Mesodermal cell (in vitro differentiated cells): ENCODE results near the gene SFTPA1. TPM values are rescaled to one million over a fixed set of nuclear protein-coding genes. Genes with fewer than 3 reads are reported as not detected.
"Not testable (repeated sequence)": the region's sequence is repeated elsewhere in the genome, so short reads cannot be mapped to it uniquely, and the experiment has no call there.

Experiments used
- H3K27ac ChIP-seq: 2 replicates; pipeline ENCODE4 v1.7.0; 2013; ENCODE audit warnings: mild to moderate bottlenecking, low read depth, low read length, moderate library complexity; ENCODE audit not compliant: severe bottlenecking
- H3K36me3 ChIP-seq: 2 replicates; pipeline ENCODE4 v1.7.1; 2013; ENCODE audit warnings: mild to moderate bottlenecking, low read length, moderate library complexity; ENCODE audit not compliant: control insufficient read depth, insufficient read depth
- H3K4me1 ChIP-seq: one replicate; pipeline ENCODE4 v1.7.1; 2013; ENCODE audit warnings: mild to moderate bottlenecking, low read length; ENCODE audit not compliant: insufficient read depth, control insufficient read depth, poor library complexity, severe bottlenecking
- H3K4me3 ChIP-seq: 2 replicates; pipeline ENCODE4 v1.7.0; 2013; ENCODE audit warnings: low read length, control low read depth, mild to moderate bottlenecking; ENCODE audit not compliant: insufficient read depth, poor library complexity, severe bottlenecking; ENCODE audit errors: extremely low read depth
- H3K9me3 ChIP-seq: 2 replicates; pipeline ENCODE4 v1.7.1; 2013; ENCODE audit warnings: mild to moderate bottlenecking, low read length, moderate library complexity; ENCODE audit not compliant: control insufficient read depth
- WGBS, 2 experiments: methylation state at CpG; one replicate each; pipeline ENCODE4 v1.1.5; 2013; ENCODE audit warnings: missing lambda C conversion rate in 2 of 2; ENCODE audit not compliant: insufficient coverage in 2 of 2; 5-methylcytosine and 5-hydroxymethylcytosine counted together
- polyA plus RNA-seq, 2 experiments: library from polyadenylated mRNA; stranded (reverse); fragments of 50-300 nt; gene quantifications; one replicate each; pipeline ENCODE4 v1.2.3, GENCODE V29; 2013

The SFTPA1 gene
- not detected for polyA plus RNA-seq (2013, experiment 1 of 2)
- polyA plus RNA-seq (2013, experiment 2 of 2) = not detected

DNA sequence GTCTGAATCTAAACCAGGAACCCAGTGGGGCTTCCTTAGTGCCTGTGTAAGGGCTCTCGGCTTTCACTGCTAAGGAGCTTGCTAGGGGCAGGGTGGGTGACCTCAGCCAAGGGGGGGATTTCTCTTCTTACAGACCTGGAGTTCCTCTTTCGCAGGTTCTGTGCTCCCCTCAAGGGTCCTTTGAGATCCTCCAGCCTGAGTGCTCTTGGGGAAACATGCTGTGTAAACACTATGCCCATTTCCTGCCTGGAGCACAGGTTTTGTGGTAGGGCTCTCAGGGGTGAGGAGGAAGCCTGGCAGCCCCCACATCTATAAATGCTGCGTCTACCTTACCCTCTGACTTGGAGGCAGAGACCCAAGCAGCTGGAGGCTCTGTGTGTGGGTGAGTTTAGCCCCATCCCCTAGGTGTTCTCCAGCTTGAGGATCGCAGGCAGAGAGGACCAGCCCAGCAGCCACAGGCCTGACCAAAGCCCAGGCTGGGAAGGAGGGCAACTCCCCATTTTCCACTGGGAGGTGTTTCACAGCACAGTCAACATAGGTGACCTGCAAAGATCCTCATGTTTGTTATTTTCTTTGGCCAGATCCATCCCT is at the start of gene SFTPA1:
Gene SFTPA1 (plus strand): TSS at position 339 of the 591 bp plus-strand sequence. CDS start 887 bp downstream, outside the sequence.
- no peaks in the 10 kb centered on the region for H3K4me1 ChIP-seq
- H3K36me3 ChIP-seq = no peaks in the 10 kb centered on the region
- 90 to 92% methylated on average over 2 to 3 of the region's 4 CpGs for WGBS, 2 experiments
- H3K27ac ChIP-seq = no peak within 1 kb of the TSS
- H3K4me3 ChIP-seq = no peak within 1 kb of the TSS
- no peaks in the 10 kb centered on the region for H3K9me3 ChIP-seq

DNA sequence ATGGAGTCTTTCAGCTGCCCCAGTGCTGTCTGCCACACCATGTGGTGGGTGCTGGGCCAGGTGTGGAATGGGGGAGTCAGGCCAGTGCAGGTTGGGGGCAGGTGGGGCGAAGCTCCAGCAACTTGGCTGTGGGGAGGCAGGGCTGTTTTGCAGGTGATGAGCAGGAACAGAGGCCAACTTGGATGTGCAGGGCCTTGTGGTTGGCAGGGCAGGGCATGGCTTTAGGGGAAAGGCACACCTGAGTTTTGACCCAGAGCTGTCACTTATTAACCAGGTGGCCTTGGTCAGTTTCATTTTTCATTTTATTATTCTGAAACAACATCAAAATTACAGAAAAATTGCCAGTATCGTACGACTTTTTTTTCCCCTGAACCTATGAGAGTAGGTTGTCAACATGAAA is 49.5 kb upstream of the SFTPA1 start:
- WGBS, 2 experiments = 70 to 88% methylated on average over 2 to 3 of the region's 3 CpGs
- H3K4me1 ChIP-seq = no peaks in the 10 kb centered on the region
- no peaks in the 10 kb centered on the region for H3K36me3 ChIP-seq
- no peak overlapping the region for H3K27ac ChIP-seq
- no peak overlapping the region for H3K4me3 ChIP-seq
- no peaks in the 10 kb centered on the region for H3K9me3 ChIP-seq

DNA sequence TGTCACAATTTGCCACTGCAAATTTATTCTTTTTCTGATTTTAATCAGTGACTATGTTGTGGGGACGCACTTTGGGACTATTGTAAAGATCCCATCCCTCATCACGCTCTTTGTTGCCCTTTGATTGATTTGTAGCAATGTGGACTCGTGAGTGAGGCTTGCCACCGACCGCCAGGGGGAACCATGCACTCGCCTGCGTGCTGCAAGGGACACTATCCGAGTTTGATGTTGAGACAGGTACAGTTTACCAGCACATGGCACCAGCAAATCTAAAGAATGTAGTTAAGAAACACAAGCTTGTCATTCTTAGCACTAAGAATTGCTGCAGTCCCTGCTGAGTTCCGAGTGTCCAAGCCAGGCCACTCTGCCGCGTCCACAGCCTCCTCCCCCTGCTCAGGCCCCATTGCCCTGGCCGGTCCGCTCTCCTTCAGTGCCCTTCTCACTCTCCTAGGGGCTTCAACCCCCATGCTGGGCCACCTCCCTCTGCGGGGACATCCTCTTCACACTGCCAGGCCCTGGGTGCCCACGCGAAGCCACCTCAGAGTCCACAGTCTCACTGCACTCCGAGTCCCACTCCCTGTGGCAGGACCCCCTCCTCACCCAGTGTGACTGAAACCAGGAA is 48.5 kb upstream of the SFTPA1 start:
- no peaks in the 10 kb centered on the region for H3K36me3 ChIP-seq
- no peak overlapping the region for H3K4me3 ChIP-seq
- no peaks in the 10 kb centered on the region for H3K9me3 ChIP-seq
- no peaks in the 10 kb centered on the region for H3K4me1 ChIP-seq
- no peak overlapping the region for H3K27ac ChIP-seq
- WGBS, 2 experiments = 8 to 34% methylated on average over 8 to 17 of the region's 17 CpGs

DNA sequence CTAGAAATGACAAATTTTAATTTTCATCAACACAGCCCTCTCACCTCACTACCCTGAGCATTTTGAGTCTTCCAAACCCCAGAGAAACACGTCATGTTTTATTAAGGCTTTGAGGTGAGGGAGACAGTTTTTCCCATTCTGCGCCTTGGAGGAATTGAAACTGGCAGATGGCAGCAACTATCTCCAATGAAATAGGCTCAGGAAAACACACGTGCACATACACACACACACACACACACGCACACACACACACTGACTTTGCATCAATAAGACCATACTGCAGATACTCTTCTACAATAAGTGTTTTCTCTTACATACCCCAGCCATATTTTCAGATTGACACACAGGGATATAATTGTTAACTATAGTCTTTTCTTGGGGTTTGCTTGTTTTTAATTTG is 47.3 kb upstream of the SFTPA1 start:
- WGBS, 2 experiments = 72% methylated on average over 2 of the region's 4 CpGs; no CpG with 5 or more reads in 1 of the 2 experiments
- H3K4me3 ChIP-seq = no peak overlapping the region
- no peaks in the 10 kb centered on the region for H3K4me1 ChIP-seq
- H3K9me3 ChIP-seq = no peaks in the 10 kb centered on the region
- no peak overlapping the region for H3K27ac ChIP-seq
- H3K36me3 ChIP-seq = no peaks in the 10 kb centered on the region

DNA sequence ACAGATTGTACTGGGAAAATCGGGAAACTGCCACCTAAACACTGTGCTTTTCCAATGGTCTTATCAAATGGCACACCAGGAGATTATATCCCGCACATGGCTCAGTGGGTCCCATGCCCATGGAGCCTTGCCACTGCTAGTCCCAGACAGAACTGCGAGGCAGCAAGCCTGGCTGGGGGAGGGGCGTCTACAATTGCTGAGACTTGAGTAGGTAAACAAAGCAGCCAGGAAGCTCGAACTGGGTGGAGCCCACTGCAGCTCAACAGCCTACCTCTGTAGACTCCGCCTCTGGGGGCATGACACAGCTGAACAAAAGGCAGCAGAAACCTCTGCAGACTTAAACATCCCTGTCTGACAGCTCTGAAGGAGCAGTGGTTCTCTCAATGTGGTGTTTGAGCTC is 40.1 kb upstream of the SFTPA1 start:
- H3K4me3 ChIP-seq, H3K4me1 ChIP-seq, H3K36me3 ChIP-seq, H3K27ac ChIP-seq, H3K9me3 ChIP-seq: not testable (repeated sequence)
- WGBS, 2 experiments = 82 to 88% methylated on average over 5 to 6 of the region's 6 CpGs

DNA sequence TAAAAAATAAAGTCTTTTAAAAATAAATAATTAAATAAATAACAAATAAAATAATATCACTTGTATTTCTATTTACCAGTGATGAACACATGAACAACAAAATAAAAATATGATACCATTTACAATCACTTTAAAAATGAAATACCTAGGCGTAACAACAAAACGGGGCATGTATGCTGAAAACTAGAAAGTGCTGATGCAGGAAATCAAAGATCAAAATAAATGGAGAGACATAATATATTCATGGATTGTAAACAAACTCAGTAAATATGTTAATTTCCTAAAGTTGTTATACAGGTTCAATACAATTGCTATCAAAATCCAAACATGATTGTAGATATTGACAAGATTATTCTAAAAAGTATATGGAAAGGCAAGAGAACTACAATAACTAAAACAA is 31.4 kb upstream of the SFTPA1 start:
- Histone ChIP-seq H3K4me1 (no peaks in the 10 kb centered on the region), H3K4me3 (no peak overlapping the region), H3K9me3 (no peaks in the 10 kb centered on the region), H3K27ac (no peak overlapping the region), H3K36me3 (no peaks in the 10 kb centered on the region)
- no CpG with 5 or more reads among the region's 2 CpGs for WGBS, 2 experiments

DNA sequence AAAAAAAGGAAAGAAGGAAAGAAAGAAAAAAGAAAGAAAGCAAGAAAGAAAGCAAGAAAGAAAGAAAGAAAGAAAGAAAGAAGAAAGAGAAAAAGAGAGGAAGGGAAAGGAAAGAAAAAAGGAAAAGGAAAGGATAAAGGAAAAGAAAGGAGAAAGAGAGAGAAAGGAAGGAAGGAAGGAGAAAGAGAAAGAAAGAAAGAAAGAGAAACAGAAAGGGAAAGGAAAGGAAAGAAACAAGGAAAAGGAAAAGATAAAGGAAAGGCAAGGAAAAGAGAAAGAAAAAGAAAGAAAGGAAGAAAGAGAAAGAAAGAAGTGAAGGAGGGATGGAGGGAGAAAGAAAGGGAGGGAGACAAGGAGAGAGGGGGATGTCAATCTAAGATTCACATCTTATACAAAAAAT is 29.7 kb upstream of the SFTPA1 start:
- Histone ChIP-seq H3K9me3 (no peaks in the 10 kb centered on the region), H3K4me3 (no peak overlapping the region), H3K4me1 (no peaks in the 10 kb centered on the region), H3K27ac (no peak overlapping the region), H3K36me3 (no peaks in the 10 kb centered on the region)

DNA sequence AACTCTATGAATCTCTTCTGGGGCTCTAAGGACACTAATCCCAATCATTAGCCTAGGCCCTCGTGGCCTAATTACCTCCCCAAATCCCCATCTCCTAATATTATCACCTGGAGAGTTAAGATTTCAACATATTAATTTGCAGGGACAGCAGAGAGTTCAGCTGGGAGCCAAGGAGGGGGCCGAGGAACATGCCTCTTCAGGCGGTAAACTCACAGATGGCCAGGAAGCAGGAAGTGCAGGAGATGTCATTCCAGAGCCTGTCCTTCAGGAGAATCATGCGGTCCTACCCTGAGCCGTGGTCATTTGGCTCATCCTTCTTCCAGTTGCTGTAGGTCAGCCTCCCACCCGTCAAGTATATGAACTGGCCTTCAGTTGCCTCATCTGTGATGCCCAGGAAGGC is 28.6 kb upstream of the SFTPA1 start:
- 90 to 98% methylated on average over 5 of the region's 6 CpGs for WGBS, 2 experiments
- H3K36me3 ChIP-seq = no peaks in the 10 kb centered on the region
- H3K27ac ChIP-seq = no peak overlapping the region
- no peak overlapping the region for H3K4me3 ChIP-seq
- no peaks in the 10 kb centered on the region for H3K9me3 ChIP-seq
- H3K4me1 ChIP-seq = no peaks in the 10 kb centered on the region

DNA sequence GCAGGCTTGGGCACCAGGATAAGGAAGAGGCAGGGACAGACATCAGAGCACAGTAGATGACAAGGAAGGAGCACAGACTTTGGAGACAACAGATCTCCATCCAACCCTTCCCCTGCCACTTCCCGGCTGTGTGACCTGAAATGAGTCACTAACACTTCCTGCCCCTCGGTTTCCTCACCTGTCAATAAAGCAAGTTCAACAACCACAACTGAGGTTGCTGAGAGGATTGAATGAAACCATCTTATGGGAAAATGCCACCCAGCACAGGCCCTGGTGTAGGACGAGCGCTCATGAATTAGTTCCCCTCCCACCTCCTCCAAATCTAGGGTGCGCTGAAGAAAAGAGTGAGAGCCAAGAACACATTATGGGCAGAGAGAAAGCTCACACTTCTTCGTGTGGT is 27.8 kb upstream of the SFTPA1 start:
- not testable (repeated sequence) for H3K9me3 ChIP-seq, H3K4me1 ChIP-seq, H3K36me3 ChIP-seq, H3K4me3 ChIP-seq, H3K27ac ChIP-seq
- 100% methylated on average over 1 of the region's 6 CpGs; no CpG with 5 or more reads in 1 of the 2 experiments for WGBS, 2 experiments

DNA sequence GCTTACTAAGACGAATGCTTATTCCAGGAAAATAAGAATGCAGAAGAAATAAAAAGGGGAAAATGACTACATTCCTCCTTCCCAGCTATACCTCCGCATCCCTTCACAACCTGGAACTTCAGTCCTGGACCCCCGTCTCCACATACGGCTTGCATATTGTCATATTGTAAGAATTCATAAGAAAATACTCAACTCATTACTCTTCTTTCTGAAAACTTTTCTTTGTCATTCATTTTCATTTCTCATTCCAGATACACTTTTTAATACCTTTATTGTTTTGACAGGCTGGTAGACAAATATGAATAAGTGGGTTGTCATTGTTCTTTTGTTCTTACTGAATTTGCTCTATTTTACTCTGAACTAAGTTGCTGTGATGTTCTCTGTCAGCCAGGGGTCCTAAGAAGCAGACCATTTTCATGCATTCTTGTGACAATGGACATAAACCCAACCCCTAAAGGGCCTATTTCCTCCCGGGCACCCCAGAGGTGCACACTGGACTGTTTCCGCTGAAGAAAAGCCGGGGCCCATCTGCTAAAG is 27.2 kb upstream of the SFTPA1 start:
- 90 to 93% methylated on average over 3 to 4 of the region's 7 CpGs for WGBS, 2 experiments
- no peak overlapping the region for H3K4me3 ChIP-seq
- H3K9me3 ChIP-seq = no peaks in the 10 kb centered on the region
- no peak overlapping the region for H3K27ac ChIP-seq
- no peaks in the 10 kb centered on the region for H3K36me3 ChIP-seq
- H3K4me1 ChIP-seq = no peaks in the 10 kb centered on the region

DNA sequence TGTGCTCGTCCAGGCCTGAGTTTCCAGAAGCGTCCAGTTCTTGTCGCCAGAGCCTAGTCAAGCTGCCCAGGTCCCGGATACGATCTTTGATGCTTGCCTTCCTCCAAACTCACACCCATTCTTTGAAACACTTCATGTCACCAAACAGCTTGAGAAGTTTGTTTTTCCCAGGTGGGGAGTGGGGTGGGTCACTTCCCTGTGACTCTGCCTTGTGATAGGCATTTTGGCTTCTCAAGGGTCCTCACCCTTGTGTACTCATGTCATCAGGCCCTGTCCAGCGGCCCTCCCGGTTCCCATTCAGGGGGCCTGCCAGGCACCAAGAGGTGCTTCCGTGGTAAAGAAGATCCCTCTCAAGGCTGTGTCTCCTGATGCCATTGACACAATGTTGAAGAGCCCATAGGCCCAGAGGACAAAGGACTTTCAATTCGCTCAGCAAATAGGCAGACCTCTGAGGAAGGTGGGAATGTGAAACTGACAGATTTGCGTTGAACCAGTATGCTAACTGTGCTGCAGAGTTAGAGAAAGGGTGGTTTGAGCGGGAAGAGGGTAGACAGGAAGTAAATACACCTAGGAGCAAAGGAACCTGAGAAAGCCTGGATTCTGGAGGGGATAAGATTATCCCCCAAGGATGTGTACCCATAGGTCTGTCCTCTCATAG is 24.7 kb upstream of the SFTPA1 start:
- Histone ChIP-seq H3K4me3 (no peak overlapping the region), H3K27ac (no peak overlapping the region), H3K36me3 (no peaks in the 10 kb centered on the region), H3K4me1 (no peaks in the 10 kb centered on the region), H3K9me3 (no peaks in the 10 kb centered on the region)
- WGBS, 2 experiments = 90 to 95% methylated on average over 7 to 11 of the region's 11 CpGs
